Spleen (tissue), 7 donors: Measurements from ENCODE around the gene NRG3.

Experiments used
- POLR2A ChIP-seq, 3 donors: fragments of 450-650 bp; IDR thresholded peaks; one replicate each; pipeline ENCODE4 v1.5.1; 2017; ENCODE audit warnings: antibody characterized with exemption in 3 of 3, mild to moderate bottlenecking in 1 of 3
- TF ChIP-seq, protein P1 (sequence below), 11 experiments: fragments of 200-600 bp in 7 of 11; fragments of 450-650 bp in 4 of 11; sonication (generic) in 4 of 11; IDR thresholded peaks in 8 of 11; conservative IDR thresholded peaks in 3 of 11; 1 replicate in 7 of 11; 2 replicates in 4 of 11; pipeline versions ENCODE4 v1.4.0 to v1.8.0; 2016 to 2021; ENCODE audit warnings: antibody characterized with exemption in 11 of 11, inconsistent platforms in 4 of 11, mild to moderate bottlenecking in 1 of 11
- donor health status: DM: no; HTN: no; CAD: no; lungs with moderate emphysema.
- donor health status: DM: no; HTN: no; CAD: no.
- donor health status: DM: no; HTN: no; CAD: no.

DNA sequence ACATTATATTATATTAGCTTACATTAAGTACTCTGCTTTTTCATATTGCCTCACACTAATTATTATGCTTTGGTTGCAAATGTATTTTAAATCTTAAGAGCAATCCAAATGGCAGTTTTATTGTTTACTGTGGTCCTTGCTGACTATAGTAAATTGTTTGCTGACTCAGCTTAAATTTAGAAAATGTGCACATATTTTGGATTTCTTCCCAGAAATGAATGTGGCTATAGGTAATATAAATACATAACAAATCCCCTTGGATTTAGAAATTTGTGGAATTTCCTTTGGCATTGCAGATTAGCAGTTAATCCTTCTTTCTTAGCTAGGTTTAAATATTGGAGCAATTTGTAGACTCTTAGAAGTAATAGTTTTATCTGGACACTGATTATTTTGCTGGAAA lies 565.8 kb downstream of the NRG3 start:
- TF ChIP-seq, protein P1, sequence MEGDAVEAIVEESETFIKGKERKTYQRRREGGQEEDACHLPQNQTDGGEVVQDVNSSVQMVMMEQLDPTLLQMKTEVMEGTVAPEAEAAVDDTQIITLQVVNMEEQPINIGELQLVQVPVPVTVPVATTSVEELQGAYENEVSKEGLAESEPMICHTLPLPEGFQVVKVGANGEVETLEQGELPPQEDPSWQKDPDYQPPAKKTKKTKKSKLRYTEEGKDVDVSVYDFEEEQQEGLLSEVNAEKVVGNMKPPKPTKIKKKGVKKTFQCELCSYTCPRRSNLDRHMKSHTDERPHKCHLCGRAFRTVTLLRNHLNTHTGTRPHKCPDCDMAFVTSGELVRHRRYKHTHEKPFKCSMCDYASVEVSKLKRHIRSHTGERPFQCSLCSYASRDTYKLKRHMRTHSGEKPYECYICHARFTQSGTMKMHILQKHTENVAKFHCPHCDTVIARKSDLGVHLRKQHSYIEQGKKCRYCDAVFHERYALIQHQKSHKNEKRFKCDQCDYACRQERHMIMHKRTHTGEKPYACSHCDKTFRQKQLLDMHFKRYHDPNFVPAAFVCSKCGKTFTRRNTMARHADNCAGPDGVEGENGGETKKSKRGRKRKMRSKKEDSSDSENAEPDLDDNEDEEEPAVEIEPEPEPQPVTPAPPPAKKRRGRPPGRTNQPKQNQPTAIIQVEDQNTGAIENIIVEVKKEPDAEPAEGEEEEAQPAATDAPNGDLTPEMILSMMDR (IDR thresholded peaks at IDR 0.05 in 8 of 11, conservative IDR thresholded peaks at IDR 0.05 in 3 of 11): no peak
- TF ChIP-seq POLR2A (IDR thresholded peaks at IDR 0.05): no peak
